HT1080 (cell line): ENCODE measurements around the gene CCDC66. TPM values are rescaled to one million over a fixed set of nuclear protein-coding genes. Genes with fewer than 3 reads are reported as not detected.
A peak's percentile ranks its signal among the peaks of the same experiment; 100 is the strongest.
"Not testable (repeated sequence)": the region's sequence is repeated elsewhere in the genome, so short reads cannot be mapped to it uniquely, and the experiment has no call there.

Source experiments
- DNase-seq: peaks from one replicate; pipeline ENCODE4 v3.0.0-alpha.2; 2015; ENCODE audit warnings: low read depth
- polyA plus RNA-seq, 2 experiments: library from polyadenylated mRNA; depleted of rRNA; stranded (reverse); fragments of >200 nt; gene quantifications; 2 replicates each; pipeline ENCODE4 v1.2.3, GENCODE V29; 2015
- total RNA-seq: library from RNA; depleted of rRNA; stranded (reverse); fragments of >200 nt; shearing (Covaris generic); gene quantifications from 2 replicates; pipeline ENCODE4 v1.2.3, GENCODE V29; 2014; rRNA removed

Gene CCDC66
- 8.1 and 9.9 TPM in 2 replicates for total RNA-seq
- polyA plus RNA-seq (2015; cell fraction: cytosol; rRNA removed) = 5.4 and 7.8 TPM in 2 replicates
- polyA plus RNA-seq (2015; cell fraction: nucleus; rRNA removed) = 36.3 and 39.5 TPM in 2 replicates

DNA sequence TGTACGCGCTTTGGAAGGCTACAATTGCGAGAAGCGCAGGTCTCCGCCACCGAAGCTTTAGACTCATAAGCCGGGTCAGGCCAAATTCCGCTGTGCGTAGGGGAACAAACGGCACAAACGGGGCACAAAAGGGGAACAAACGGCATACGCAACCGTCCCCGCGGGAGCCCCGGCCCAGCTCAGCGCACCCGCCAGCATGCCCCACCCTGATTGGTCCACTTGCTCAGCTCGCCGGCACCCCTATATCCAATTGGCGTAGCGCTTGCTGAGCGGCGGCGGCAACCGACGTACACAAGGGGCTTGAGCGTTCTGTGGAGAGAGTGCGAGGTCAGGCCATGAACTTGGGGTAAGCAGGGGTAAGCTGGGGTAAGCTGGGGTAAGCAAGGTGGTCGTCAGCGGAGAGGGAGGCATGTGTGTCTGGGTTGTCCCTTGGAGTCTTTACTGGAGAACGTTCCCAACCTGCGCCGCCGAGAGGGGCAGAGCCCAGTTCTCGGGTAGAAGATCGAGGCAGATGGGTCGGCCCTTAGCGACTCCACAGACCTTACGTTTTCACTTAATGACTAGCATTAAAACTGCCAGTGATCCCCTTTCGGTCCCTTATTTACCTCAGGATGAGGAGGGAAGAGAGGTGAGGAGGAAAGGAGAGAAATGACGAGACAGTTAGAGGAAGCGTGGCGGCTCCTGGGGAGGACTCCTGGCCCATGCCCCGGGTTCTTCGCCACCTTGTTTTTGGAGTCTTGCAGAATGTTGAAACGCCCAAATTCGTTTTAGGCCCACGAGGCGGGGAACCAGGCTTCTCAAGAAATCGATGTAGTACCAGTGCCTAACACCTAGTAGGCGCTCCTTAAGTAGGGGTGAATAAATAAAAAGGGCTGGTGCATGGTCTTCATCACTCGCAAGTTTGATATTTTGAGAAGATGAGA lies at the start of gene CCDC66:
Gene CCDC66 (plus strand): TSS at position 268 of the 923 bp plus-strand sequence. CDS start 68 bp downstream, at position 336.
- DNase-seq = peak; percentile 90

DNA sequence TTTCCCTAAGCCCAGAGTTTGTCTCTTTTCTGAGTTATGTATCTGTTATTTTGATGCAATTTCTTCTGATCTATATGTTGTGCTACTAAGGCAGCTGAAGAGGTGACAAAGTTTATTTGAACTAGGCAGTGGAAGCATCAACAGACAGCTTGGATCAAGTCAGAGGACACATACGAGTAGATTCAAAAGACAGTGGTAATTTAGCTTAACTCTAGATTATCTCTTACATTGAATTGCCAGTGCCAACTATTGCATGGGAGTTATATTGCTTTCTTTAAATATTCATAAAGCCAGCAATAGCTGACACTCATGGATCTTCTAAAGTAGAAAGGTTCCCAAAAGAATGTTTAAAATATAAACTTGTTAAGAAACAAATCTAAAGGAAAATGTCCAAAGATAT lies 37.3 kb upstream of the CCDC66 start:
- DNase-seq = no peak

DNA sequence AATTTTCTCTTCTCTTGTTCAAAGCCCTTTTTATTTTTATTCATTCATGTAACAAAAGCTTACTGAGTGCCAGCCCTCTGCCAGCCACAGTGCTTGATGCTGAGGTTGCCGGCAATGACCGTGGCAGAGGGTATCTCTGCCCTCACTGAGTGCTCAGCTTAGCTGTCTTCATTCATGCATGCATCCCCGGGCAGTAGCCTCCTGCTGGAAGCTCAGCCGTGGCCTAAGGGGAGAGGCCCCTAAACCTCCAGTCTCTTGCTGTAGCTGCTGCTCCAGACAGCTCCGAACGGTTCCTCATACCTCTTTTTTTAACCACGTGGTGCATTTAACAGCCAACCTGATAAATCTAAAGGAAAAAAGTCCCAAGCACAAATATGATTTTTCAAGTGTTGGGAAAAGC lies 34.6 kb upstream of the CCDC66 start:
- DNase-seq = no peak

DNA sequence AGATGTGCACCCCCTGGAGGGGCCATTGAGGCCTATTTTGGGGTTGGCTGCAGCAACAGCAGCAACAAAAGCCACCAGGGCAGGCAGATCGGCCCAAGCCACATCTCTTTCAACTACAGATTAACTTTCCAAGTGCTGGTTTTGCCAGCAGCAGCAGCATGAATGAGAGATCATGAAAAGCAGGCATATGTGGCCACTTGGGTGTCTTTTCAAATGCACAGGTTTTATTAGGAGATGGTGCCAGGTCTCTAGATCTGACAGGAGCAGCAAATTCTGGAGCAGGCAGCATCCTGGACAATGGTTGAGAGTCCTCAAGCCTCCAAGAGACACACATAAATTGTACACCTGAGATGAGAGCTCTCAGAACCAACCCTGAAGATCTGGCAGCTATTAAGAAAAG lies 31.7 kb upstream of the CCDC66 start:
- DNase-seq = no peak

DNA sequence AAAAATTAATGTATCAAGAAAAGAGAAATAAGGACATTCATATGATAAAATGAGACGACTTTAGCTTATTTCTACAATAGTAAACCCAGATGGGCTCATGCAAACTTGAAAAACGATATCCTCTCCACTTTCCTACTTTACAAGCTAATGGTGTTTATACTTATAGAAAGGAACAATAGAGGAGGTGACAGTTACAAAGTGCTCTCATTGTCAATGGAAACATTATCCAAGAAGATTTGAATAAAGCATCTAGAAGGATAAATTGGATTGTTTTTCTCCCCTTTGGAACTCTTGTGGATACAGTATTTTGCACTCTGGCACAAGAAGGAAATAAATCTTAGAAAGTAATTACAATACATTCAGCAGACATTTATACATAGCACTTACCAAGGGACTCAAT lies 20.2 kb upstream of the CCDC66 start:
- DNase-seq = no peak

DNA sequence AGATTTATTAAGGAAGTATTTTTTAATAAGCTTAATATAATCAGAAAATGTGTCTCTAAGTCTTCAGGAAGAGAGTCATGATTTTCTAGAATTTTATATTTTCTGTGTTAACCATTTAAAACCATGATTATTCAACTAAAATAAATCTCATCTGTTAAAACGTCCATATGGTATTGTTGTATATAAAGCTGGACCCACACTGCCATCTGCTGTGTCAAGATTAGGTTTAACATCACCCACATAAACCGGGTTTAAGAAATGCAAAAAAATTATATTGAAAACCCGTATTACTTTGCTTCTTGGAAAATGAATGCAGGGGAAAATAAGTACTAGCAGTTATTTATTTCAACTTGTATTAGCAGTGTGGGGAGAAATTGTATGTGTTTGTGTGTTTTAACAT lies 9.5 kb upstream of the CCDC66 start:
- no peak for DNase-seq

DNA sequence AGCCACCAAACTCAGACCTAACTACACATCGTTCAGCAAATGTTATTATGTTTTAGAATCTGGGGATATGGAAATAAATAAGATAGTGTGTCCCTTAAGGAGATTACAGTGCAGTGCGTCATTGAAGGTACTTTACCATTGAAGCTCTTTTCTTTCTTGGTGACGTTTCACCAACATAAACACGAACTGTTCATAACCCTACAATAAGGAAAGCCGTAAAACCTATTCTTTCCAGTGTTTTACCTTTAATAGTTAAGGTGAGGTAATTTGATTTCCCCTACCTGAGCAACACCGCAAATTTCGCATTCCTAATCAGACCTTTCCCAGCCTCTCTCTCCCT lies 826 bp downstream of the CCDC66 start:
- DNase-seq = no peak

DNA sequence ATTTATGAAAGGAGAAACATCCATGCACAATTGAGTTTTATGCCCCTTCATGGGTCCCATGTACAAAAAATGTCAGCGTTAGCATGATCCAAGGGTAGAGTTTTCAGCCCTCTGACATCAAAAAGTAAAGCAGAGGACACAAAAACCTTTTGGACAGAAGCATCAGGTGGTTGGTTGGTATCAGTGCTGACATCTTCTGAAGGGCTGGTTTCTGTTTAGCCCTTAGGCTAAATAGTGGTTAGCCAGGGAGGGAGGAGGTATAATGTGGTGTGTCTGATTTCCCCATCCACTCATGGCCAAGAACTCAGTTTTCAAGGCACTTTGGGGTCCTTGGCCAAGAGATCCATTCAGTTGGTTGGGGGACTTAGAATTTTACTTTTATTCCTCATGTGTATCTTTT lies 16.5 kb downstream of the CCDC66 start:
- DNase-seq = no peak

DNA sequence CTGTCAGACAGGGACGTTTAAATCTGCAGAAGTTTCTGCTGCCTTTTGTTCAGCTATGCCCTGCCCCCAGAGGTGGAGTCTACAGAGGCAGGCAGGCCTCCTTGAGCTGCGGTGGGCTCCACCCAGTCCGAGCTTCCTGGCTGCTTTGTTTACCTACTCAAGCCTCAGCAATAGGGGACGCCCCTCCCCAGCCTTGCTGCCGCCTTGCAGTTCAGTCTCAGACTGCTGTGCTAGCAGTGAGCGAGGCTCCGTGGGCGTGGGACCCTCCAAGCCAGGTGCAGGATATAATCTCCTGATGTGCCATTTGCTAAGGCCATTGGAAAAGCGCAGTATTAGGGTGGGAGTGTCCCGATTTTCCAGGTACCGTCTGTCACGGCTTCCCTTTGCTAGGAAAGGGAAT lies 25.0 kb downstream of the CCDC66 start:
- DNase-seq = not testable (repeated sequence)

DNA sequence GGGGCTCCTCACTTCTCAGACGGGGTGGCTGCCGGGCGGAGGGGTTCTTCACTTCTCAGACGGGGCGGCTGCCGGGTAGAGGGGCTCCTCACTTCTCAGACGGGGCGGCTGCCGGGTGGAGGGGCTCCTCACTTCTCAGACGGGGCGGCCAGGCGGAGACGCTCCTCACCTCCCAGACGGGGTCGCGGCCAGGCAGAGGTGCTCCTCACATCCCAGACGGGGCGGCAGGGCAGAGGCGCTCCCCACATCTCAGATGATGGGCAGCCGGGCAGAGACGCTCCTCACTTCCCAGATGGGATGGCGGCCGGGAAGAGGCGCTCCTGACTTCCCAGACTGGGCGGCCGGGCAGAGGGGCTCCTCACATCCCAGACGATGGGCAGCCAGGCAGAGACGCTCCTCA lies 27.3 kb downstream of the CCDC66 start:
- DNase-seq = not testable (repeated sequence)

DNA sequence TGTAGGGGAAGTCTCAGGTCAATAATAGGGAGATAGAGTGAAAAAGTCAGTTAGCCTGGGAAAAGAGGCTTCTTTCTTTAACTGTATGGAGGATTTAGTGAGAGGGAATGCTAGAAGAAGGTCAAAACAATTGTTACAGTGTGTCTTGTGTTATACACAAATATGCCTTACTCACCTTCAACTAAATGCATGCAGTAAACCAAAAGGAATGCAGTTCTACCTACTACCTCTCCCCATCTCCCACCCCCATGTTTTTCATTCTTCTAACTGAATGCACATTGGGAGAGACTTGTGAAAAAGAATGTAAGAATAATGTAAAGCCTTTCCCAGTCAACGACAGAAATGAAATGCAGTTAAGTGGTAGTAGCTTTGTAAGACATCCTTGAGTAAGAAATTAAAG lies 33.8 kb downstream of the CCDC66 start:
- peak; percentile 10 for DNase-seq

DNA sequence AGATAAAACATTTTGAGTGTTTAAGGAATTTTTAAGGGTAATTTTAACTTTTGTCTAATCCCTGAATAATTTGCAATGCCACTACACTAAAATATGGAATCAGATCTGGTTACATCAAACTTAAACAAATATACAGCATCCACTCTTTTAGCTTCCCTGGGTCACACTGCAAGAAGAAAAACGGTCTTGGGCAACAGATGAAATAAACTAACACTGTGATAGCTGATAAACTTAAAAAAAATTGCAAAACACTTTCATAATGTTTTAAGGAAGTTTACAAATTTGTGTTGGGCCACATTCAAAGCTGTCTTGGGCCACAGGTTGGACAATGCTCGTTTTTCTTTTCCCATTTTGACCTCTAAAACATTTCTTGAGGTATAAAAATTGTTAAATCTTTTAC lies 34.3 kb downstream of the CCDC66 start:
- no peak for DNase-seq

DNA sequence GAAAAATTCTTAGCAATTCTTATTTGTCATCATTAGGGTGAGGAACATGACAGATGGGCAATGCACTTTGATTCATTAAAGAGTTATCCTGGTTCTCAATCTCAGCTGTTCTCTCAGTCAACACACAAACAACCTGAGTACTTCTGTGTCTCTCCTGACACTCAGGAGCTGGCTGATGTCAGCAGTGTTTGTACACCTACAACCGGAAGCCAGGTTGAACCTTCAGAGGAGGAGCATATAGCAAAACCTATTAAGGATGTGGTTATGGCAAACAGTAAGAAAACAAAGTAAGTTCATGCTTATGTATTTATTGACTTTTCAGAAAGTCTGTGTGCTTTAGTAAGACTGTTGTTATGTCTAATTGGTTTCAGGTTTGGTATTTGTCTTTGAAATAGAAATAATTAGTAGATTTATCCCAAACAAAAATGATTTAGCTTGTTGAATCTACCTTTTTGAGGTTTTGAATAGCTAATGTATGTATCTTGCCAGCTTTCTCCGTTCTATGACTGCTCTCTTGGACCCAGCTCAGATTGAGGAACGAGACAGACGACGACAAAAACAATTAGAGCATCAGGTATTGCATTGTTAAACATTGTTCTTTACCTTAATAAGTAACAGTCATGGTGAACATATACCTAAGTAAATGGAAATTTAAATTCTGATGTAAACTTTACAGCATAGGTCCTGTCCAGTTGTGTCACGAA lies 36.6 kb downstream of the CCDC66 start:
- no peak for DNase-seq

DNA sequence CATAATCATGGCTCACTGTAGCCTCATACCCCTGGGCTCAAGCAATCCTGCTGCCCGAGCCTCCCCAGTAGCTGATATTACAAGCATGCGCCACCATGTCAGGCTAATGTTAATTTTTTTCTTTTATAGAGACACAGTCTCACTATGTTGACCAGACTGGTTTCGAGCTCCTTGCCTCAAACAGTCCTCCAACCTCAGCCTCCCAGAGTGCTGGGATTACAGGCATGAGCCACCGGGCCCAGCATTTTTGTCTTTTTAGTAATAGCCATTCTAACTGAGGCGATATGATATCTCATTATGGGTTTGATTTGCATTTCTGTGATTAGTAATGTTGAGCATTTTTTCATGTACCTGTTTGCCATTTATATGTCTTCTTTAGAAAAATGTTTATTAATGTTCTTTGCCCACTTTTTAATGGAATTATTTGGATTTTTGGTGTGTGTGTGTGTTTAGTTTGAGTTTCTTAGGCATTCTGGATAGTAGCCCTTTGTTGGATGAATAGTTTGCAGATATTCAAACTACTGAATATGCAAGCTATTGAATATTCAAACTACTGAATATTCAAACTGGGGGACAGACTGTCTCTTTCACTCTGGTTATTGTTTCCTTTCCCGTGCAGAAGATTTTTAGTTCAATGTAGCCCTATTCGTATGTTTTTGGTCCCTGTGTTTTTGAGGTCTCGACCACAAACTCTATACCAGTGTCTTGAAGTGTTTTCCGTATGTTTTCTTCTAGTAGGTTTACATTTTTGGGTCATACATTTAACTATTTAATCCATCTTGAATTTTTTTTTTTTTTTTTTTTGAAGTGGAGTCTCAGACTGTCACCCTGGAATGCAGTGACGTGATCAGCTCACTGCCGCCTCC lies 39.2 kb downstream of the CCDC66 start:
- DNase-seq = no peak

DNA sequence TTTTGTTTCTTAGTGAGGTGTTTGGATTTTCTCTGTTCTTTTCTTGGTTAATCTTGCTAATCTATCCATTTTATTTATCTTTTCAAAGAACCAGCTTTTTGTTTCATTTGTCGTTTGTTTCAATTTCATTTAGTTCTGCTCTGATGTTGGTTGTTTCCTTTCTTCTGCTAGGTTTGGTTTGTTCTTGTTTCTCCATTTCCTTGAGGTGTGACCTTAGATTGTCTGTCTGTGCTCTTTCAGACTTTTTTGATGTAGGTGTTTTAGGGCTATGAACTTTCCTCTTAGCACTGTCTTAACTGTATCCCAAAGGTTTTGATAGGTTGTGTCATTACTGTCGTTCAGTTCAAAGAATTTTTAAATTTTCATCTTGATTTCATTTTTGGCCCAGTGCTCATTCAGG lies 51.5 kb downstream of the CCDC66 start:
- DNase-seq = not testable (repeated sequence)

DNA sequence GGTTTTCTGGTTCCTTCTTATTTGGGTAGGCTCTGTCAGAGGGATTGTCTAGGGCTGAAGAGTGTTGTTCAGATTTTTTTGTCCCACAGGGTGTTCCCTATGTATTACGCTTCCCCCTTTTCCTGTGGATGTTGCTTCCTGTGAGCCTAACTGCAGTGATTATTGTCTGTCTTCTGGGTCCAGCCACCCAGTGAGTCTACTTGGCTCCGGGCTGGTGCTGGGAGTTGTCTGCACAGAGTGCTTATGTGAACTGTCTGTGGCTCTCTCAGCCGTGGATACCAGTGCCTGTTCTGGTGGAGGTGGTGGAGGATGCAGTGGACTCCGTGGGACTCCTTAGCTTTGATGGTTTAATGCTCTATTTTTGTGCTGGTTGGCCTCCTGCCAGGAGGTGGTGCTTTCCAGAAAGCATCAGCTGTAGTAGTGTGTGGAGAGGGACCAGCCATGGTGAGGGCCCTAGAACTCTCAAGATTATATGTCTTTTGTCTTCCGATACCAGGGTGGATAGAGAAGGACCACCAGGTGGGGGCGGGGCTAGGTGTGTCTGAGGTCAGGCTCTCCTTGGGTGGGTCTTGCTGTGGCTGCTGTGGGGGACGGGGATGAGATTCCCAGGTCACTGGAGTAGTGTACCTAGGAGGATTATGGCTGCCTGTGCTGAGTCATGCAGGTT lies 53.8 kb downstream of the CCDC66 start:
- no peak for DNase-seq

DNA sequence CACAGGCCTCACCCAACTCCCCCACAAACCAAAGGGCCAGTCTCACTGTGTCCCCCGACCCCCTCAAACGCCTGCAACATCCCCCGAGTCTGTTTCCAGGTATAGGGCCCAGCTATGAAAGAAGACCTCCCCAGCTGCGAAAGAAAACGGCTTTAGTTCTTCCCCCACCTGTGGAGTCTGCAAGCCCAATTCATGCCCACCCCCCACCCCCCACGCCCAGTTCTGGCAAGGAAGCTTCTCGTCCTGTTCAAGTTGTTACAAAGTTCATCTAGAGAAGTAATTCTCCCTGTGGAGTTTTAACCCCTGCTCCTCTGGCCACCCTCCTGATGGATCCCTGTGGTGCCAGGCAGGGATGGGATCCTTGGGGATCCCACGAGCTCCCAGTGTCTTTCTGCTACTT lies 54.4 kb downstream of the CCDC66 start:
- DNase-seq = no peak

DNA sequence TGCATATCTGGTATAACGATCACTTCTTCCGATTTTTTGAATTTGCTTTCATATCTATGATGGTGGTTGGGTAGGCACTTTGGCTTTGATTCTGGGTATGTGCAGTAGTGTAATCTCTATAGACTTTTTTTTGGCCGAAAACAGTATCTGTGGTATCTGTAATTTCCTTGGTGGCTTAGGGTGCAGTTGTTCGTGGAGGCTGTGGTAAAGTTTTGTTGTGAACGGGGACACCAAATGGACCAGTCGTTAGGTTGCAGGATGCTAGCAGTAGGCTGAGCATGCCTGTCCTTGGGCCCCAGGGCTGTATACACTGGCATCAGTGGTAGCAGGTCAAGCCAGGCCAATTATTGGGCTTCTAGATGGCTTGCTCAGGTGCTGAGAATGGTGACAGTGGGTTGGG lies 55.2 kb downstream of the CCDC66 start:
- DNase-seq = no peak

DNA sequence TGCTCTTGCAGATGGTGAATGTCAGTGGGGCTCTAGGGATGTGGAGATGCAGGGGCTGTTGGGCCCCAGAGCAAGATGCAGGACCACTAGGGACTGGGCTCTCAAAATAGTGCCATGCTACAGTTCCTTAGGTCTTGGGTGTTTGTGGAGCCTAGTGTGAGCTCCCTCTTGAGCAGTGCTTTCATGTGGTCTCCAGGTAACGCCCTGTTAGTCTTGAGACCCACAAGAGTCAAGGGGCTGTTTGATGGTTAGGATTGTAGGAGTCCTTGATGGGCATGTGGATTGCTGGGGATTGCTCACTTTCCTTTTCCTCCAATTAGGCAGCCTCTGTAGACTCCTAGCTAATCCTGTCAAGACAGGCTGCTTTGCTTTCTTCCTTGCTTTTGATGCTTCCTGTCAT lies 56.0 kb downstream of the CCDC66 start:
- no peak for DNase-seq

DNA sequence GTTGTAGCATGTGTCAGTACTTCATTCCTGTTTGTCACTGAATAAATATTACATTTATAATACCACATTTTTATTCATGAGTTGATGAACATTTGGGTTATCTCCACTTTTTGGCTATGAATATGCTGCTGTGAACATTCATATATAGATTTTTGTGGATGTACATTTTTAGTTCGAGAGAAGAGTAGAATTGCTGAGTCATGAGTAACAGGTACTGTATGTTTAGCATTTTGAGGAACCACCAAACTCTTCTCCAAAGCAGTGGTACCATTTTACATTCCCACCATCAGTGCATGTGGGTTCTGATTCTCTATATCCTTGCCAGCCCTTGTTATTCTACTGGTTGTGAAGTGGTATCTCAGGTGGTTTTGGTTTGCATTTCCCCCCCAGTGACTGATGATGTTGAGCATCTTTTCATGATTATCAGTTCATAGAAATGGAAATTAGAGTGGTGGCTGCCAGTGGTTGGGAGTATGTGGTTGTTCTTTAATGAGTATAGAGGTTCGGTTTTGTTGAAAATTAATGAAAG lies 59.6 kb downstream of the CCDC66 start:
- DNase-seq = no peak

DNA sequence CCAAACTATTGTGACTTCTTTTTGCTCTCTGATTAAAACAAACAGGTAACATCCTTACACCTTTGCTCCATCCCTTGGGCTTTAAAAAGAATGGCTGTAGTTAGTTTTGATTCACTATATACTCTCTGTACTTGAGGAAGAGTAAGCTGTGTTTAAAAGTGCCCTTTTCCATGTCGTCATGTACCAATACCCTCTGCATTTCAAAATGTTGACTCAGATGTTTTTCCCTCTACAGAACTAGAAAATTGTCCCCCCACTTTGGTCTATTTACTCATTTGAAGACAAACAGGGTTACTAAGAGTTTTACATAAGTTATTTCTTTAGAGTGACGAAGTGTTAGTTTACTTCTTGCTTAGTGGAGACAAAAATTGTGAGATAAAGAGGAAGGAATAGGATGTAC lies 63.4 kb downstream of the CCDC66 start:
- DNase-seq = no peak
